Ascending aorta (tissue), 2 donors: ENCODE data around the gene NGEF. TPM values are rescaled to one million over a fixed set of nuclear protein-coding genes. Genes with fewer than 3 reads are reported as not detected.

Experiments used
- DNase-seq, 2 donors: peaks; one replicate each; pipeline ENCODE4 v3.0.0-alpha.2; 2019; ENCODE audit warnings: low spot score in 2 of 2
- H3K27ac ChIP-seq, 2 donors: fragments of 200-600 bp; sonication (generic); one replicate each; pipeline ENCODE4 v1.5.1; 2016 to 2017; ENCODE audit warnings: mild to moderate bottlenecking in 1 of 2
- H3K27me3 ChIP-seq: fragments of 200-600 bp; sonication (generic); one replicate; pipeline ENCODE4 v1.5.1; 2017
- H3K36me3 ChIP-seq, 2 donors: fragments of 200-600 bp; sonication (generic); one replicate each; pipeline ENCODE4 v1.5.1; 2016
- H3K4me1 ChIP-seq, 2 donors: fragments of 200-600 bp; sonication (generic); one replicate each; pipeline ENCODE4 v1.5.1; 2016 to 2017; ENCODE audit warnings: mild to moderate bottlenecking in 1 of 2
- H3K4me3 ChIP-seq, 2 donors: fragments of 200-600 bp; sonication (generic); one replicate each; pipeline ENCODE4 v1.5.1; 2016 to 2017; ENCODE audit warnings: mild to moderate bottlenecking in 1 of 2
- H3K9me3 ChIP-seq, 2 donors: fragments of 200-600 bp; sonication (generic); one replicate each; pipeline ENCODE4 v1.5.1; 2016
- CTCF ChIP-seq, 3 experiments: fragments of 200-600 bp in 2 of 3; fragments of 450-650 bp in 1 of 3; sonication (generic) in 2 of 3; IDR thresholded peaks; one replicate each; pipeline ENCODE4 v1.5.1; 2016 to 2019; ENCODE audit warnings: antibody characterized with exemption in 3 of 3, mild to moderate bottlenecking in 1 of 3, moderate library complexity in 1 of 3
- intact Hi-C: fragments of 100-400 bp; cut with DNase I; formaldehyde crosslinking; loops from one replicate; pipeline ENCODE4 v1.15.1; 2023
- total RNA-seq: library from RNA; depleted of rRNA; stranded (reverse); fragments of >200 nt; gene quantifications from one replicate; pipeline ENCODE4 v1.1.0, GENCODE V29; 2016

Gene NGEF
- total RNA-seq, 1 donor from 2014 or later, result 0.43 TPM

GRCh38 chr2:233040571-233040970, 27.5 kb upstream of the NGEF start:
- H3K9me3 ChIP-seq, result no peaks in the 10 kb centered on the region
- H3K4me1 ChIP-seq, result no peaks in the 10 kb centered on the region
- H3K36me3 ChIP-seq, result no peaks in the 10 kb centered on the region
- H3K4me3 ChIP-seq, result no peak overlapping the region
- intact Hi-C loops, result no loop called here
- DNase-seq, result no peak
- H3K27ac ChIP-seq, result no peak overlapping the region
- TF ChIP-seq CTCF (IDR thresholded peaks at IDR 0.05), result no peak
- H3K27me3 ChIP-seq, result no peaks in the 10 kb centered on the region

GRCh38 chr2:233039846-233040530, 26.9 kb upstream of the NGEF start:
- TF ChIP-seq CTCF (IDR thresholded peaks at IDR 0.05), result no peak
- H3K4me1 ChIP-seq, result no peaks in the 10 kb centered on the region
- H3K27ac ChIP-seq, result no peak overlapping the region
- H3K36me3 ChIP-seq, result no peaks in the 10 kb centered on the region
- no peak overlapping the region for H3K4me3 ChIP-seq
- H3K9me3 ChIP-seq, result no peaks in the 10 kb centered on the region
- intact Hi-C loops, result no loop called here
- H3K27me3 ChIP-seq, result no peaks in the 10 kb centered on the region
- no peak for DNase-seq

- intact Hi-C loops, result no loop called here
- Histone ChIP-seq H3K9me3 (no peaks in the 10 kb centered on the region), H3K27me3 (no peaks in the 10 kb centered on the region), H3K27ac (no peak overlapping the region), H3K4me3 (no peak overlapping the region), H3K36me3 (no peaks in the 10 kb centered on the region), H3K4me1 (no peaks in the 10 kb centered on the region)
- no peak for TF ChIP-seq CTCF (IDR thresholded peaks at IDR 0.05)
- DNase-seq, result no peak
These were observed 26.3 kb upstream of the NGEF start for GRCh38 chr2:233039212-233039845.

- no peak for TF ChIP-seq CTCF (IDR thresholded peaks at IDR 0.05)
- Histone ChIP-seq H3K9me3 (no peaks in the 10 kb centered on the region), H3K27ac (no peak overlapping the region), H3K4me3 (no peak overlapping the region), H3K4me1 (peaks cover 0 to 1% of the 10 kb centered on the region in 2 donors), H3K27me3 (no peaks in the 10 kb centered on the region), H3K36me3 (no peaks in the 10 kb centered on the region)
- DNase-seq, result no peak
- intact Hi-C loops, result no loop called here
These were observed 24.0 kb upstream of the NGEF start for GRCh38 chr2:233037078-233037477.

GRCh38 chr2:233036162-233036838, 23.2 kb upstream of the NGEF start:
- Histone ChIP-seq H3K9me3 (no peaks in the 10 kb centered on the region), H3K36me3 (no peaks in the 10 kb centered on the region), H3K27me3 (no peaks in the 10 kb centered on the region), H3K4me3 (no peak overlapping the region), H3K27ac (no peak overlapping the region), H3K4me1 (peaks cover 0 to 4% of the 10 kb centered on the region in 2 donors)
- DNase-seq, result no peak
- intact Hi-C loops, result no loop called here
- TF ChIP-seq CTCF (IDR thresholded peaks at IDR 0.05), result no peak
